CD4-positive, CD25-positive, alpha-beta regulatory T cell (primary cell): ENCODE results near the gene TNP2. TPM values are rescaled to one million over a fixed set of nuclear protein-coding genes. Genes with fewer than 3 reads are reported as not detected.

Experiments used
- ATAC-seq, 2 donors: fragments of 150-1000 bp; cut with Tn5 transposase; one replicate each; pipeline ENCODE4 v1.10.0; 2021; ENCODE audit warnings: low read depth in 2 of 2, moderate number of reproducible peaks in 2 of 2, moderate library complexity in 1 of 2
- DNase-seq, 3 donors: peaks; one replicate each; pipeline versions ENCODE4 v3.0.0 to v3.0.0-alpha.2; 2012 to 2022; ENCODE audit warnings: mixed read lengths in 1 of 3
- H3K27ac ChIP-seq: one replicate; pipeline ENCODE4 v1.7.0; 2013; ENCODE audit warnings: mild to moderate bottlenecking, low read length; ENCODE audit not compliant: insufficient read depth, poor library complexity, severe bottlenecking
- H3K27me3 ChIP-seq: one replicate; pipeline ENCODE4 v1.7.0; 2013; ENCODE audit warnings: low read length; ENCODE audit not compliant: control insufficient read depth, insufficient read depth
- H3K36me3 ChIP-seq: one replicate; pipeline ENCODE4 v1.7.0; 2013; ENCODE audit warnings: mild to moderate bottlenecking, low read length, moderate library complexity; ENCODE audit not compliant: control insufficient read depth, insufficient read depth
- H3K4me1 ChIP-seq: 2 replicates; pipeline ENCODE4 v1.7.0; 2013; ENCODE audit warnings: mild to moderate bottlenecking, low read length; ENCODE audit not compliant: insufficient read depth, control insufficient read depth, poor library complexity, severe bottlenecking
- H3K4me3 ChIP-seq: one replicate; pipeline ENCODE4 v1.7.0; 2013; ENCODE audit warnings: low read depth, mild to moderate bottlenecking, low read length, moderate library complexity
- H3K9me3 ChIP-seq, 2 experiments: 1 replicate in 1 of 2; 2 replicates in 1 of 2; pipeline ENCODE4 v1.7.0; 2013; ENCODE audit warnings: low read length in 2 of 2, mild to moderate bottlenecking in 1 of 2, moderate library complexity in 1 of 2; ENCODE audit not compliant: control insufficient read depth in 2 of 2
- H3K27ac Mint-ChIP-seq, 3 donors: one replicate each; pipeline ENCODE4 v1.8.0; 2020 to 2022; ENCODE audit warnings: mild to moderate bottlenecking in 3 of 3, mixed read lengths in 3 of 3, moderate library complexity in 2 of 3
- H3K27me3 Mint-ChIP-seq: one replicate; pipeline ENCODE4 v1.8.0; 2022; ENCODE audit warnings: mild to moderate bottlenecking, mixed read lengths
- H3K36me3 Mint-ChIP-seq: one replicate; pipeline ENCODE4 v1.8.0; 2020; ENCODE audit warnings: mixed read lengths
- H3K4me1 Mint-ChIP-seq, 4 donors: one replicate each; pipeline ENCODE4 v1.8.0; 2020 to 2022; ENCODE audit warnings: mixed read lengths in 4 of 4, mild to moderate bottlenecking in 1 of 4
- H3K4me3 Mint-ChIP-seq, 4 donors: one replicate each; pipeline ENCODE4 v1.8.0; 2020 to 2022; ENCODE audit warnings: mild to moderate bottlenecking in 4 of 4, mixed read lengths in 4 of 4, moderate library complexity in 3 of 4
- H3K9me3 Mint-ChIP-seq, 7 donors: one replicate each; pipeline ENCODE4 v1.8.0; 2020 to 2022; ENCODE audit warnings: mixed read lengths in 7 of 7, mild to moderate bottlenecking in 3 of 7, moderate library complexity in 2 of 7
- polyA plus RNA-seq, 4 donors: library from polyadenylated mRNA; unstranded; fragments of 300-500 nt; fragmentation: Illumina TruSeq; gene quantifications; one replicate each; pipeline ENCODE4 v1.2.3, GENCODE V29; 2021
- total RNA-seq: library from RNA; stranded (reverse); gene quantifications from one replicate; pipeline ENCODE4 v1.2.3, GENCODE V29; 2022

Gene TNP2
- total and polyA plus RNA-seq, 5 donors from 2014 or later: not detected

- Mint-ChIP-seq H3K4me3 (no peak overlapping the region), H3K27me3 (no peaks in the 10 kb centered on the region), H3K4me1 (peaks cover 0 to 29% (median 20%) of the 10 kb centered on the region in 4 donors), H3K27ac (no peak overlapping the region), H3K9me3 (no peaks in the 10 kb centered on the region), H3K36me3 (no peaks in the 10 kb centered on the region)
- Histone ChIP-seq H3K4me1 (peaks cover 21% of the 10 kb centered on the region), H3K4me3 (no peak overlapping the region), H3K36me3 (no peaks in the 10 kb centered on the region), H3K9me3 (no peaks in the 10 kb centered on the region), H3K27ac (no peak overlapping the region), H3K27me3 (no peaks in the 10 kb centered on the region)
- DNase-seq (no peak), ATAC-seq (no peak)
Measured at GRCh38 chr16:11238272-11239202, 30.6 kb downstream of the TNP2 start.

DNA sequence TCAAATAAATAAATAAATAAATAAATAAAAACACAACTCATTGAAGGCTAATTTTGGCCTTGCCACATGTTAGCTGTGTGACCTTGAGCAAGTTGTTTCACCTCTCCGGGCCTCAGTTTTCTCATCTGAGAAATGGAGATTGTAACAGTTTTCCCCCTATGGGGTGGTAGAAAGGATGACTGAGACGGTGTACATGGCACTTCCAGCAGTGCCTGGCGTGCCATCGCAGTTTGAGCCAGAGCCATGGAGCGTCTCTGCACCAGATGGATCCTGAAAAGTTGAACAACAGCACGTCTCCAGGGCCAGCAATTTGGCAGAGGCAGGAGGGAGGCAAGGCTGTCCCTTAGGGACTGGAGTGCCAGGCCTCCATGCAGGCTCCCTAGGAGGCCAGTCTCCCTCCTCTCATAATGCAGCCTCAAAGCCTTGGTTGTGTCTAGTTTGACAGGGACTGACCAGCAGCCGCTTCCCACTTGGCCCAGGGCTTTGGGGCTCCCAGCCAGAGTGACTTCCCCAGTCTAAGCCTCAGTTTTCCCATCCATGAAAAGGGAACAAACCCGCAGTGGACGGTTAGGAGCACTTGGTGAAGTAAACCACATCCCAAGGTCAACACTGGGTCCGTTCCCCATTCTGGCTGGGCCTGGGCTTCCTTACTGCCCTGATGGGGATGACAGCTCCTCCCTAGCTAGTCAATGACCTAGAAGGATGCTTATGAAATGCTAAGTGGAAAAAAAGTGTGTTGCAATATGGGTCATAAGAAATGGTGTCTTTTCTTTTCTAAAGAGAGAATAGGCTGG lies 32.5 kb downstream of the TNP2 start:
- peaks cover 0 to 46% (median 31%) of the 10 kb centered on the region in 4 donors for H3K4me1 Mint-ChIP-seq
- H3K36me3 Mint-ChIP-seq: no peaks in the 10 kb centered on the region
- H3K27me3 Mint-ChIP-seq: peaks cover 5% of the 10 kb centered on the region

DNA sequence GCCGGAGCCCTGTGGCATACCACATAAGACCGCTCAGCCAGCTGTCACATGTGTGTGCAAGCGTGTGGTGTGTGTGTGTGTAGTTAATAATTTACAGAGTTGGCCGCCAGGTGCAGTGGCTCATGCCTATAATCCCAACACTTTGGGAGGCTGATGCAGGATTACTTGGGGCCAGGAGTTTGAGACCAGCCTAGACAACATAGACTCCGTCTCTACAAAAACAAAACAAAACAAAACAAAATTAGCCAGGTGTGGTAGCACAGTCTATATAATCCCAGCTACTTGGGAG lies 33.5 kb downstream of the TNP2 start:
- peak overlapping the region; percentile 43 to 75 (median 58) for H3K27ac Mint-ChIP-seq
- H3K4me3 Mint-ChIP-seq: peak overlapping the region in 1 of 4 donors; percentile 26
- no peaks in the 10 kb centered on the region for H3K36me3 Mint-ChIP-seq
- H3K9me3 Mint-ChIP-seq: no peaks in the 10 kb centered on the region
- DNase-seq (no peak), ATAC-seq (no peak)
- H3K9me3 ChIP-seq: no peaks in the 10 kb centered on the region
- H3K27me3 ChIP-seq: no peaks in the 10 kb centered on the region
- no peaks in the 10 kb centered on the region for H3K36me3 ChIP-seq
- H3K4me1 ChIP-seq: peaks cover 32% of the 10 kb centered on the region
- peaks cover 5% of the 10 kb centered on the region for H3K27me3 Mint-ChIP-seq
- H3K27ac ChIP-seq: no peak overlapping the region
- H3K4me3 ChIP-seq: no peak overlapping the region
- peaks cover 5 to 53% (median 36%) of the 10 kb centered on the region in 4 donors for H3K4me1 Mint-ChIP-seq

More for the DNA sequence above, 32.5 kb downstream of the TNP2 start:
- no peaks in the 10 kb centered on the region for H3K27me3 ChIP-seq
- H3K27ac ChIP-seq: no peak overlapping the region
- H3K9me3 ChIP-seq: no peaks in the 10 kb centered on the region
- ATAC-seq (no peak), DNase-seq (no peak)
- H3K9me3 Mint-ChIP-seq: no peaks in the 10 kb centered on the region
- no peaks in the 10 kb centered on the region for H3K36me3 ChIP-seq
- no peak overlapping the region for H3K4me3 ChIP-seq
- H3K27ac Mint-ChIP-seq: peak overlapping the region in 1 of 3 donors; percentile 14
- H3K4me3 Mint-ChIP-seq: no peak overlapping the region
- H3K4me1 ChIP-seq: peaks cover 36% of the 10 kb centered on the region

DNA sequence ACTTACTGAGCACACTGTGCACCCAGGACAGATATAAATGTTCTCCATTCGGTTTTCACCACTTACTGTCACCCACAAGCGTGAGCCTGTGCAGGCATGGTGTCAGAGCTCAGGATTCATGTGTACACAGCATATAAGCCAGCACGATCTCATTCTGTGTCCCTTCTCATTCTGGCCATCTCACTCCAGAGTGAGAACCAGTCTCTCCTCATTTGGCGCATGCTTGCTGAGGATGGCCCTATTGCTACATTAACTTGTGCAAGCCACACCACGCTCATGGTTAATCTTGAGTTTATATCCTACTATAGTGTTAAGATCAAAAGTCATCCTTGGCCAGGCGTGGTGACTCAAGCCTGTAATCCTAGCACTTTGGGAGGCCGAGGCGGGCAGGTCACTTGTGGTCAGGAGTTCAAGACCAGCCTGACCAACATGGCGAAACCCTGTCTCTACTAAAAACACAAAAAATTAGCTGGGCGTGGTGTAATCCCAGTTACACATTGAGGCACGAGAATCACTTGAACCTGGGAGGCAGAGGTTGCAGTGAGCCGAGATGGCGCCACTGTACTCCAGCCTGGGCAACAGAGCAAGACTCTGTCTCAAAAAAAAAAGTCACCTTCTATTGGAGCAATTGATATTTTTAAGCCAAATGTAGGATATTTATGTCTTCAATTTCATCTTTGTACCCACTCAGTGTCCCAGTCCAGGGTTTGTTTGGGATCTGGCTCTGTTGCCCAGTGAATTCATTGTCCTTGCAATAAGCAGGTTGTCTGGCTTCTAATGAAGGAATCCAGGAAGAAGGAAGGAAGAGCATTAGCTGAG lies 34.0 kb downstream of the TNP2 start:
- Mint-ChIP-seq H3K4me1 (peaks cover 5 to 48% (median 33%) of the 10 kb centered on the region in 4 donors), H3K27me3 (peaks cover 5% of the 10 kb centered on the region), H3K36me3 (no peaks in the 10 kb centered on the region), H3K9me3 (no peaks in the 10 kb centered on the region), H3K27ac (peak overlapping the region; percentile 43 to 87 (median 75)), H3K4me3 (peak overlapping the region in 1 of 4 donors; percentile 26)
- Histone ChIP-seq H3K27me3 (no peaks in the 10 kb centered on the region), H3K36me3 (no peaks in the 10 kb centered on the region), H3K27ac (no peak overlapping the region), H3K4me1 (peaks cover 30% of the 10 kb centered on the region), H3K4me3 (no peak overlapping the region), H3K9me3 (no peaks in the 10 kb centered on the region)
- DNase-seq (no peak), ATAC-seq (no peak)

GRCh38 chr16:11233727-11234376 lies 35.3 kb downstream of the TNP2 start:
- peak overlapping the region; percentile 91 for H3K27ac ChIP-seq
- H3K36me3 Mint-ChIP-seq: no peaks in the 10 kb centered on the region
- H3K36me3 ChIP-seq: no peaks in the 10 kb centered on the region
- H3K27ac Mint-ChIP-seq: peak overlapping the region; percentile 93 to 99 (median 96)
- peaks cover 5% of the 10 kb centered on the region for H3K27me3 Mint-ChIP-seq
- H3K4me1 ChIP-seq: peaks cover 34% of the 10 kb centered on the region
- ATAC-seq (no peak), DNase-seq (peak in 1 of 3 donors; percentile 80)
- H3K9me3 Mint-ChIP-seq: no peaks in the 10 kb centered on the region
- no peaks in the 10 kb centered on the region for H3K9me3 ChIP-seq
- peaks cover 5 to 55% (median 35%) of the 10 kb centered on the region in 4 donors for H3K4me1 Mint-ChIP-seq
- H3K4me3 ChIP-seq: peak overlapping the region; percentile 31
- H3K27me3 ChIP-seq: no peaks in the 10 kb centered on the region
- H3K4me3 Mint-ChIP-seq: peak overlapping the region; percentile 71 to 88 (median 76)

DNA sequence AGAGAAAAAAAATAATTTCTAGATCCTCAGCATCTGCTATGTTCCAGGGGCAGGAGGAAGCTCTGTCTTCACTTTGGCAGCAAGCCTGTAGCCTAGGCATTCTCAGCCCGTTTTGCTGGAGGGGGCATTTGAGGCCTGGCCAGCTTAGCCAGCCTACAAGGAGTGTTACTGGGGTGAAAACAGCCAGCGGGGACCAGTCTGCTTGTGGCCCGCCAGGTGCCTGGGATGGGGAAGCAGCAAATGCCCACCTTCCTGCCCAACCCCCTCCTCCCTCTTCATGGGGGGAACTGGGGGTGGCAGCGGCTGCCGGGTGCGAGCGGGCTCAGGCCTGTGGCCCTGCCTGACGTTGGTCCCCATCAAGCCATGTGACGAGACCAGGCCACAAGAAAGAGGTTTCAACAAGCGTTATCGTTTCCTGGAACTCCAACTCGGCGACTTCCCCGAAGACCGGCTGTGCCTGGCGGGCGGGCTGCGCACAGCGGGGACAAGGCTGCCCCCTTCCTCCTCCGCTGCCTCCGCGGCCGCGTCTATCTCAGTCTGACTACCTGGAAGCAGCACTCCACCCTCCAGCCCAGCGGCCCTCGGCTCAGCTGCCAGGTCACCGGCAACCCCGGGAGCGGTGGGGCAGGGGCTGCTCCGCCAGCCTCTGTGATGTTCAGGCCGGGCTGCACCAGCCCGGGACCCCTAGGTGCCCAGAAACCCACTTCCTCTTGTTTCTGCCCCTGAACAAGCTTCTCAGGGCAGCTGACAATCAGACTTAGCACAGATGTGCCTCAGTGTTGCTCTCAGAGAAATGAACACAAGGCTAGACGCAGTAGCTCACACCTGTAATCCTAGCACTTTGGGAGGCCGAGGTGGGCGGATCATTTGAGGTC lies 36.0 kb downstream of the TNP2 start:
- peak; percentile 84 to 85 for ATAC-seq
- Histone ChIP-seq H3K27me3 (no peaks in the 10 kb centered on the region), H3K9me3 (no peaks in the 10 kb centered on the region), H3K36me3 (no peaks in the 10 kb centered on the region), H3K27ac (peak overlapping the region; percentile 91), H3K4me3 (no peak overlapping the region), H3K4me1 (peaks cover 34% of the 10 kb centered on the region)
- Mint-ChIP-seq H3K36me3 (no peaks in the 10 kb centered on the region), H3K4me3 (peak overlapping the region; percentile 71 to 88 (median 76)), H3K27ac (peak overlapping the region; percentile 93 to 99 (median 96)), H3K27me3 (peaks cover 5% of the 10 kb centered on the region), H3K4me1 (peaks cover 5 to 61% (median 39%) of the 10 kb centered on the region in 4 donors), H3K9me3 (no peaks in the 10 kb centered on the region)
- peak; percentile 61 to 99 (median 80) for DNase-seq
